ENCODE results near the gene DKK3. TPM values are rescaled to one million over a fixed set of nuclear protein-coding genes. Genes with fewer than 3 reads are reported as not detected.

The DKK3 gene
- total RNA-seq, 1 donor from 2014 or later: 307 TPM

DNA sequence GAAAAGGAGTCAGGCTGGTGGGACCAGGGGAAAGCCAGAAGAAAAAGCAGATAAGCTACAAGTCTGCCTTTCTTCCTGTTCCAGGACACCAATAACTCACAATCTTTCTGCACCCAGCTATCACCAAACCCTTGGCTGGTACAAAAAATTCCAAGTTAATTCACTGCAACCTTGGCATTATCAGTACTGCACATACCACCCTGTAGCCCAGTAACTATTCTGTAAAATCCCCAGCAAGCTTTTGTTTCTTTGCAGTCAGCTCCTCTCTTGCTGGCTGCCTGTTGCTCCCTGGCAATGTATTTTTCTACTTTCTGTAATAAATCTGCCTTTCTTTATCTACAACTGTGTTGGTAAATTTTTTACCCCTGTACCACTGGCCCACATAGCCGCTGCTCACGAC, 20.7 kb upstream of the DKK3 start:
- TF ChIP-seq, protein P1, sequence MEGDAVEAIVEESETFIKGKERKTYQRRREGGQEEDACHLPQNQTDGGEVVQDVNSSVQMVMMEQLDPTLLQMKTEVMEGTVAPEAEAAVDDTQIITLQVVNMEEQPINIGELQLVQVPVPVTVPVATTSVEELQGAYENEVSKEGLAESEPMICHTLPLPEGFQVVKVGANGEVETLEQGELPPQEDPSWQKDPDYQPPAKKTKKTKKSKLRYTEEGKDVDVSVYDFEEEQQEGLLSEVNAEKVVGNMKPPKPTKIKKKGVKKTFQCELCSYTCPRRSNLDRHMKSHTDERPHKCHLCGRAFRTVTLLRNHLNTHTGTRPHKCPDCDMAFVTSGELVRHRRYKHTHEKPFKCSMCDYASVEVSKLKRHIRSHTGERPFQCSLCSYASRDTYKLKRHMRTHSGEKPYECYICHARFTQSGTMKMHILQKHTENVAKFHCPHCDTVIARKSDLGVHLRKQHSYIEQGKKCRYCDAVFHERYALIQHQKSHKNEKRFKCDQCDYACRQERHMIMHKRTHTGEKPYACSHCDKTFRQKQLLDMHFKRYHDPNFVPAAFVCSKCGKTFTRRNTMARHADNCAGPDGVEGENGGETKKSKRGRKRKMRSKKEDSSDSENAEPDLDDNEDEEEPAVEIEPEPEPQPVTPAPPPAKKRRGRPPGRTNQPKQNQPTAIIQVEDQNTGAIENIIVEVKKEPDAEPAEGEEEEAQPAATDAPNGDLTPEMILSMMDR (IDR thresholded peaks at IDR 0.05; ENCODE audit: insufficient read depth, low read depth, low read length): no peak
- no peak for TF ChIP-seq EZH2 (IDR thresholded peaks at IDR 0.05; ENCODE audit: insufficient read depth, low read length)
- Histone ChIP-seq H2AFZ (ENCODE audit: low read depth, low read length) (no peak overlapping the region), H3K27ac (ENCODE audit: low read depth, low read length) (no peak overlapping the region), H3K4me2 (ENCODE audit: low read length) (no peak overlapping the region), H3K27me3 (ENCODE audit: insufficient read depth, low read length) (no peaks in the 10 kb centered on the region), H3K79me2 (ENCODE audit: insufficient read depth, low read length) (no peaks in the 10 kb centered on the region), H3K4me1 (ENCODE audit: insufficient read depth, low read length) (no peaks in the 10 kb centered on the region), H3K36me3 (ENCODE audit: insufficient read depth, low read length) (no peaks in the 10 kb centered on the region), H4K20me1 (ENCODE audit: insufficient read depth, low read length) (no peaks in the 10 kb centered on the region), H3K9me3 (ENCODE audit: insufficient read depth, low read depth, low read length) (no peaks in the 10 kb centered on the region), H3K9ac (ENCODE audit: low read length) (no peak overlapping the region), H3K4me3 (ENCODE audit: insufficient read depth, low read depth, low read length) (no peak overlapping the region)
- no peaks in the 10 kb centered on the region for H3K36me3 Mint-ChIP-seq (ENCODE audit: low read depth, unreplicated experiment)
- H3K4me1 Mint-ChIP-seq (ENCODE audit: low read depth, unreplicated experiment): peaks cover 33% of the 10 kb centered on the region
- H3K4me3 Mint-ChIP-seq (ENCODE audit: unreplicated experiment): no peak overlapping the region
- no peak for DNase-seq (ENCODE audit: low read depth)
- no peak for FAIRE-seq
- H3K9me3 Mint-ChIP-seq (ENCODE audit: unreplicated experiment): peaks cover 2% of the 10 kb centered on the region
- H3K27ac Mint-ChIP-seq (ENCODE audit: unreplicated experiment): no peak overlapping the region
- H3K27me3 Mint-ChIP-seq (ENCODE audit: low read depth, unreplicated experiment): no peaks in the 10 kb centered on the region

DNA sequence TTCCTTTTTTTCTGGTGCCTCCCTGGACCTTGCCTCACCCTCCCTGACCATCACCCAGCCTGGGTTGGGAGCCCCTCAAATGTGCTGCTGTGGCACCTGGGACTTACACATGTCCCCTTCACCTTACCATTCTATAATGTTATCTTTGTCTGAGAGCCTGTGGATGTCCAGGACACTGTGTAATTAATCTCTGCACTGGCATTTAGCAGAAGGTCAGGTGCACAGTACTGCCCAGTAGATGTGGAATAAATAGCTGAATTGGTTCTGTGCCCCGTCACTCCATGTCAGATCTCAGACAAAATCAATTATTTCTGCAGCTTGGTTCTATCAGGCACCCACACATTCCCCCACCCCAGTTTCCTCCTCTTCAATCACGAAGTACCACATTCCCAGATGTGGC, 19.9 kb upstream of the DKK3 start:
- Histone ChIP-seq H3K36me3 (ENCODE audit: insufficient read depth, low read length) (no peaks in the 10 kb centered on the region), H3K4me2 (ENCODE audit: low read length) (no peak overlapping the region), H2AFZ (ENCODE audit: low read depth, low read length) (no peak overlapping the region), H3K4me1 (ENCODE audit: insufficient read depth, low read length) (no peaks in the 10 kb centered on the region), H3K9ac (ENCODE audit: low read length) (no peak overlapping the region), H3K27ac (ENCODE audit: low read depth, low read length) (no peak overlapping the region), H3K4me3 (ENCODE audit: insufficient read depth, low read depth, low read length) (no peak overlapping the region), H4K20me1 (ENCODE audit: insufficient read depth, low read length) (no peaks in the 10 kb centered on the region), H3K79me2 (ENCODE audit: insufficient read depth, low read length) (no peaks in the 10 kb centered on the region), H3K27me3 (ENCODE audit: insufficient read depth, low read length) (no peaks in the 10 kb centered on the region), H3K9me3 (ENCODE audit: insufficient read depth, low read depth, low read length) (no peaks in the 10 kb centered on the region)
- Mint-ChIP-seq H3K4me1 (ENCODE audit: low read depth, unreplicated experiment) (peaks cover 33% of the 10 kb centered on the region), H3K27me3 (ENCODE audit: low read depth, unreplicated experiment) (no peaks in the 10 kb centered on the region), H3K36me3 (ENCODE audit: low read depth, unreplicated experiment) (no peaks in the 10 kb centered on the region), H3K9me3 (ENCODE audit: unreplicated experiment) (peaks cover 4% of the 10 kb centered on the region), H3K27ac (ENCODE audit: unreplicated experiment) (peak overlapping the region; percentile 55), H3K4me3 (ENCODE audit: unreplicated experiment) (no peak overlapping the region)
- FAIRE-seq (no peak), DNase-seq (ENCODE audit: low read depth) (no peak)
- TF ChIP-seq EZH2 (IDR thresholded peaks at IDR 0.05; ENCODE audit: insufficient read depth, low read length): no peak
- TF ChIP-seq, protein P1 (IDR thresholded peaks at IDR 0.05; ENCODE audit: insufficient read depth, low read depth, low read length): no peak

DNA sequence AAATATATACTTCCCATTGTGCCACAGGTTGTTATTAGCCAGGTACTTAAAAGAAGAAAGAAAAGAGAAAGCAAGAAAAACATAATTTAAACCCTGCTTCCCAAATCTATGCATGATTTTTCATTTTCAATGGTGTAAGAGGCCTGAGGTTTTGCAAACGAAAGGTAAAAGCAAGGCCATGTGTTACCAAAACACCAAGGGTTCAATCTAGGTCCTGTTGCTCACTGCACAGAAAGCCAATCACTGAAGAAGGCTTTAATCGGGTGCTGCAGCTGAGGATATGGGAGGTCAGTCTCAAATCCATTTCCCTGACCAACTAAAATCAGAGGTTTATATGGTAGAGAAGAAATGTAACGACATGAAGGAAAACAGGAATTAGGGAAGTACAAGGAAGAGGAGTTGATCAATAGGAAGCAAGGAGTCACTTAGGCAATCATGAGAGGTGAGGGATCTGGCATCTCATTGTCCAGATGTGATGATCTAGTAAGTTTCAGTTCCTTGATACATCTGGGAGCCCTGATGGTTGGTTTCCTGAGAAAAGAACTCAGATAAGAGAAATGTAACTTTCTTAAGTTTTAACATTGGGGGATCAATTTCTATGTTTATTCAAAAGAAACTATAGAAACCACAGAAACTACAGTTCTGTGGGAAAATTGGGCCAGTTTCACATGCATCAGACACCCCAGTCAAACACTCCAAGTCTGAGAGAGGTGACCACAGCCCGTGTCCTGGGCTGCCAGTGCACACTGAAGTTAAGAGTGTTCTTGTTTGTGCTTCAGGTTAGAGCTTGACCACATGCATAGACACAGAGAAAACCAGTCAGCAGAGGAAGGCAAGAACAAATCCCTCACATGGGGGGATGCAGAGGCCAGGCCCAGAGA, 18.1 kb upstream of the DKK3 start:
- Histone ChIP-seq H3K27me3 (ENCODE audit: insufficient read depth, low read length) (no peaks in the 10 kb centered on the region), H3K36me3 (ENCODE audit: insufficient read depth, low read length) (no peaks in the 10 kb centered on the region), H3K27ac (ENCODE audit: low read depth, low read length) (no peak overlapping the region), H3K4me3 (ENCODE audit: insufficient read depth, low read depth, low read length) (no peak overlapping the region), H3K79me2 (ENCODE audit: insufficient read depth, low read length) (no peaks in the 10 kb centered on the region), H4K20me1 (ENCODE audit: insufficient read depth, low read length) (no peaks in the 10 kb centered on the region), H3K9me3 (ENCODE audit: insufficient read depth, low read depth, low read length) (no peaks in the 10 kb centered on the region), H3K4me2 (ENCODE audit: low read length) (no peak overlapping the region), H3K9ac (ENCODE audit: low read length) (no peak overlapping the region), H3K4me1 (ENCODE audit: insufficient read depth, low read length) (no peaks in the 10 kb centered on the region), H2AFZ (ENCODE audit: low read depth, low read length) (no peak overlapping the region)
- H3K36me3 Mint-ChIP-seq (ENCODE audit: low read depth, unreplicated experiment): no peaks in the 10 kb centered on the region
- DNase-seq (ENCODE audit: low read depth) (no peak), FAIRE-seq (no peak)
- peaks cover 9% of the 10 kb centered on the region for H3K9me3 Mint-ChIP-seq (ENCODE audit: unreplicated experiment)
- no peak overlapping the region for H3K4me3 Mint-ChIP-seq (ENCODE audit: unreplicated experiment)
- TF ChIP-seq EZH2 (IDR thresholded peaks at IDR 0.05; ENCODE audit: insufficient read depth, low read length): no peak
- TF ChIP-seq, protein P1 (IDR thresholded peaks at IDR 0.05; ENCODE audit: insufficient read depth, low read depth, low read length): no peak
- H3K4me1 Mint-ChIP-seq (ENCODE audit: low read depth, unreplicated experiment): peaks cover 29% of the 10 kb centered on the region
- no peak overlapping the region for H3K27ac Mint-ChIP-seq (ENCODE audit: unreplicated experiment)
- H3K27me3 Mint-ChIP-seq (ENCODE audit: low read depth, unreplicated experiment): no peaks in the 10 kb centered on the region
